SK-N-MC (cell line): ENCODE results near the gene TMEM245.

ENCODE experiments used
- EZH2 ChIP-seq: fragments of 200-600 bp; sonication (generic); IDR thresholded peaks from one replicate; pipeline ENCODE4 v1.6.1; 2017; ENCODE audit warnings: antibody characterized with exemption
- FOXP2 ChIP-seq: optimal IDR thresholded peaks from 2 replicates; pipeline ENCODE3; 2011; ENCODE audit warnings: mild to moderate bottlenecking, moderate library complexity; ENCODE audit not compliant: insufficient read depth; ENCODE audit errors: extremely low read length, control extremely low read depth
- POLR2AphosphoS5 ChIP-seq: IDR thresholded peaks from 2 replicates; pipeline ENCODE4 v1.6.1; 2012; ENCODE audit warnings: mild to moderate bottlenecking, low read depth, low read length, borderline replicate concordance

DNA sequence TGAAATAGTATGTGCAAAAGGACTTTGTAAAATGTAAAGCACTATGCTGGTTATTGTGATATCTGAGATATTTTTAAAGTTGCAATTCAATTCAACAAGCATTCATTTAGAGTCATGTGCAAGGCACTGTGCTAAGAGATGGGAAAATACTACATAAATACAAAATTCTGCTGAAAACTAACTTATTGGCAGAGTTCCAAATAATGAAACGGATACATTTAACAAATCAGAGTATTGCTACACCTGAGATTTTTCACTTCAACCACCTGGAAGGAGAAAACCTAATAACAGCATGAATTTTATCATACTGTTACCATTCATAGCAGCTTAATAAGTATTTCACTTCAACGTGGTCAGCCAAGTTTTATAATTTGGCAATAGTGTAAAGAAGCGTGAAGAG, 100.3 kb downstream of the TMEM245 start:
- TF ChIP-seq EZH2 (no peak), POLR2AphosphoS5 (no peak), FOXP2 (no peak)
